Right cardiac atrium (tissue), 5 donors: ENCODE measurements around the gene PAPLN. TPM values are rescaled to one million over a fixed set of nuclear protein-coding genes. Genes with fewer than 3 reads are reported as not detected.

Experiments used
- ATAC-seq, 2 donors: fragments of 200-7000 bp; cut with Tn5 transposase; one replicate each; pipeline versions ENCODE4 v1.8.0 to v1.9.1; 2020; ENCODE audit warnings: moderate library complexity in 2 of 2, mild to moderate bottlenecking in 1 of 2
- DNase-seq, 3 donors: peaks; one replicate each; pipeline ENCODE4 v3.0.0-alpha.2; 2020
- H3K27ac ChIP-seq: one replicate; pipeline ENCODE4 v1.5.1; 2013; ENCODE audit warnings: mild to moderate bottlenecking, low read length, control low read depth, moderate library complexity
- H3K27me3 ChIP-seq: one replicate; pipeline ENCODE4 v1.6.1; 2013; ENCODE audit not compliant: control insufficient read depth, insufficient read depth
- H3K4me1 ChIP-seq: one replicate; pipeline ENCODE4 v1.6.1; 2013; ENCODE audit warnings: low read length; ENCODE audit not compliant: control insufficient read depth, insufficient read depth
- H3K4me3 ChIP-seq: one replicate; pipeline ENCODE4 v1.5.1; 2013; ENCODE audit warnings: low read length, control low read depth
- H3K9me3 ChIP-seq: one replicate; pipeline ENCODE4 v1.6.1; 2013; ENCODE audit warnings: low read length; ENCODE audit not compliant: control insufficient read depth
- WGBS: extraction: QIAGEN DNeasy Blood & Tissue Kit; methylation state at CpG from one replicate; pipeline ENCODE4 v1.1.7; 2013; 5-methylcytosine and 5-hydroxymethylcytosine counted together
- intact Hi-C, 4 donors: fragments of 100-400 bp; cut with DNase I; formaldehyde crosslinking; loops; one replicate each; pipeline versions ENCODE4 v1.11.0 to v1.14.0; 2022 to 2023
- polyA plus RNA-seq: library from polyadenylated mRNA; stranded (reverse); fragments of 200-250 nt; gene quantifications from one replicate; pipeline ENCODE4 v1.2.3, GENCODE V29; 2013
- total RNA-seq, 4 donors: library from RNA; stranded (reverse); fragmentation: NEBNext Ultra II Directional; extraction: Animal tissue kit (Norgen Biotek cat#: 25700); gene quantifications; one replicate each; pipeline ENCODE4 v1.2.1, GENCODE V29; 2021
- donor health status: healthy with polysubstance abuse.
- donor health status: DM: no; HTN: yes; CAD: no.
- donor health status: DM: no; HTN: no; CAD: no.
- donor health status: DM: no; HTN: yes; CAD: no; lungs with severe emphysema.
- donor health status: DM: yes; HTN: yes; CAD: no.

The PAPLN gene
- total and polyA plus RNA-seq, 5 donors: 2.9 to 13.5 (median 6.1) TPM

GRCh38 chr14:73209953-73210352, 27.4 kb upstream of the PAPLN start:
- ATAC-seq (peak in 1 of 2 donors; percentile 65), DNase-seq (no peak)
- Histone ChIP-seq H3K27ac (no peak overlapping the region), H3K4me3 (no peak overlapping the region), H3K27me3 (no peaks in the 10 kb centered on the region), H3K9me3 (no peaks in the 10 kb centered on the region), H3K4me1 (peaks cover 2% of the 10 kb centered on the region)
- intact Hi-C loops: no loop called here
- 53% methylated on average over 2 of the region's 2 CpGs for WGBS

GRCh38 chr14:73211251-73212040, 25.9 kb upstream of the PAPLN start:
- Histone ChIP-seq H3K27me3 (no peaks in the 10 kb centered on the region), H3K4me1 (peaks cover 2% of the 10 kb centered on the region), H3K9me3 (no peaks in the 10 kb centered on the region), H3K4me3 (no peak overlapping the region), H3K27ac (no peak overlapping the region)
- DNase-seq (no peak), ATAC-seq (no peak)
- intact Hi-C loops: no loop called here
- whole genome bisulfite sequencing: 92% methylated on average over 7 of the region's 7 CpGs

- no peak for DNase-seq
- no peak for ATAC-seq
- 97% methylated on average over 2 of the region's 2 CpGs for WGBS
- H3K4me3 ChIP-seq: no peak overlapping the region
- H3K27me3 ChIP-seq: no peaks in the 10 kb centered on the region
- intact Hi-C loops: no loop called here
- H3K9me3 ChIP-seq: no peaks in the 10 kb centered on the region
- H3K4me1 ChIP-seq: no peaks in the 10 kb centered on the region
- no peak overlapping the region for H3K27ac ChIP-seq
Measured at GRCh38 chr14:73216030-73216429, 21.3 kb upstream of the PAPLN start.

- Histone ChIP-seq H3K27me3 (no peaks in the 10 kb centered on the region), H3K4me1 (no peaks in the 10 kb centered on the region), H3K27ac (no peak overlapping the region), H3K9me3 (no peaks in the 10 kb centered on the region), H3K4me3 (no peak overlapping the region)
- ATAC-seq (no peak), DNase-seq (no peak)
- intact Hi-C loops: no loop called here
- 94% methylated on average over 1 of the region's 1 CpG for WGBS
Measured at GRCh38 chr14:73217411-73217810, 19.9 kb upstream of the PAPLN start.

- no peaks in the 10 kb centered on the region for H3K9me3 ChIP-seq
- no peak overlapping the region for H3K27ac ChIP-seq
- H3K4me1 ChIP-seq: no peaks in the 10 kb centered on the region
- ATAC-seq (no peak), DNase-seq (no peak)
- no peak overlapping the region for H3K4me3 ChIP-seq
- H3K27me3 ChIP-seq: no peaks in the 10 kb centered on the region
- intact Hi-C loops: no loop called here
- WGBS: 93% methylated on average over 4 of the region's 4 CpGs
Measured at GRCh38 chr14:73220061-73220460, 17.2 kb upstream of the PAPLN start.

GRCh38 chr14:73220634-73221033, 16.7 kb upstream of the PAPLN start:
- intact Hi-C loops: no loop called here
- 93% methylated on average over 5 of the region's 5 CpGs for WGBS
- H3K27ac ChIP-seq: no peak overlapping the region

GRCh38 chr14:73221945-73222344, 15.4 kb upstream of the PAPLN start:
- Histone ChIP-seq H3K9me3 (no peaks in the 10 kb centered on the region), H3K4me3 (no peak overlapping the region), H3K4me1 (no peaks in the 10 kb centered on the region), H3K27ac (no peak overlapping the region), H3K27me3 (no peaks in the 10 kb centered on the region)
- WGBS: 78% methylated on average over 2 of the region's 2 CpGs
- no peak for ATAC-seq
- intact Hi-C loops: no loop called here
- no peak for DNase-seq

More at GRCh38 chr14:73220634-73221033, 16.7 kb upstream of the PAPLN start:
- H3K4me3 ChIP-seq: no peak overlapping the region
- no peaks in the 10 kb centered on the region for H3K9me3 ChIP-seq
- no peak for DNase-seq
- H3K4me1 ChIP-seq: no peaks in the 10 kb centered on the region
- no peak for ATAC-seq
- no peaks in the 10 kb centered on the region for H3K27me3 ChIP-seq

GRCh38 chr14:73223049-73223448, 14.3 kb upstream of the PAPLN start:
- 37% methylated on average over 5 of the region's 5 CpGs for WGBS
- DNase-seq: peak in 1 of 3 donors; percentile 53

GRCh38 chr14:73225496-73225895, 11.8 kb upstream of the PAPLN start:
- DNase-seq (no peak), ATAC-seq (no peak)
- peaks cover 2% of the 10 kb centered on the region for H3K4me1 ChIP-seq
- H3K4me3 ChIP-seq: no peak overlapping the region
- intact Hi-C loops: no loop called here
- no peak overlapping the region for H3K27ac ChIP-seq
- H3K9me3 ChIP-seq: no peaks in the 10 kb centered on the region
- no peaks in the 10 kb centered on the region for H3K27me3 ChIP-seq
- 87% methylated on average over 4 of the region's 4 CpGs for WGBS

More at GRCh38 chr14:73223049-73223448, 14.3 kb upstream of the PAPLN start:
- intact Hi-C loops: no loop called here
- peak; percentile 59 to 72 for ATAC-seq
- Histone ChIP-seq H3K4me1 (no peaks in the 10 kb centered on the region), H3K9me3 (no peaks in the 10 kb centered on the region), H3K4me3 (no peak overlapping the region), H3K27ac (no peak overlapping the region), H3K27me3 (no peaks in the 10 kb centered on the region)

- peak; percentile 56 to 84 (median 75) for DNase-seq
- H3K9me3 ChIP-seq: no peaks in the 10 kb centered on the region
- WGBS: 28% methylated on average over 25 of the region's 25 CpGs
- peaks cover 2% of the 10 kb centered on the region for H3K4me1 ChIP-seq
- no peak overlapping the region for H3K4me3 ChIP-seq
- ATAC-seq: peak; percentile 56 to 66
- no peak overlapping the region for H3K27ac ChIP-seq
- intact Hi-C loops: no loop called here
- no peaks in the 10 kb centered on the region for H3K27me3 ChIP-seq
Measured at GRCh38 chr14:73227812-73228781, 9.2 kb upstream of the PAPLN start.

GRCh38 chr14:73230051-73230450, 7.3 kb upstream of the PAPLN start:
- ATAC-seq (no peak), DNase-seq (no peak)
- Histone ChIP-seq H3K9me3 (no peaks in the 10 kb centered on the region), H3K4me3 (no peak overlapping the region), H3K4me1 (peaks cover 2% of the 10 kb centered on the region), H3K27ac (no peak overlapping the region), H3K27me3 (no peaks in the 10 kb centered on the region)
- intact Hi-C loops: no loop called here
- WGBS: 94% methylated on average over 6 of the region's 6 CpGs
